Stimulated activated CD8-positive, alpha-beta memory T cell treated with anti-CD3 and anti-CD28 coated beads, Interleukin-4, amount 100 ng/mL, for 4 hours (primary cell): ENCODE results near the gene PCGF3.
"Not testable (repeated sequence)": the region's sequence is repeated elsewhere in the genome, so short reads cannot be mapped to it uniquely, and the experiment has no call there.

Source experiments
- DNase-seq, 2 donors: peaks; one replicate each; pipeline ENCODE4 v3.0.0-alpha.2; 2020; ENCODE audit warnings: low read depth in 2 of 2, low spot score in 1 of 2

Gene PCGF3

DNA sequence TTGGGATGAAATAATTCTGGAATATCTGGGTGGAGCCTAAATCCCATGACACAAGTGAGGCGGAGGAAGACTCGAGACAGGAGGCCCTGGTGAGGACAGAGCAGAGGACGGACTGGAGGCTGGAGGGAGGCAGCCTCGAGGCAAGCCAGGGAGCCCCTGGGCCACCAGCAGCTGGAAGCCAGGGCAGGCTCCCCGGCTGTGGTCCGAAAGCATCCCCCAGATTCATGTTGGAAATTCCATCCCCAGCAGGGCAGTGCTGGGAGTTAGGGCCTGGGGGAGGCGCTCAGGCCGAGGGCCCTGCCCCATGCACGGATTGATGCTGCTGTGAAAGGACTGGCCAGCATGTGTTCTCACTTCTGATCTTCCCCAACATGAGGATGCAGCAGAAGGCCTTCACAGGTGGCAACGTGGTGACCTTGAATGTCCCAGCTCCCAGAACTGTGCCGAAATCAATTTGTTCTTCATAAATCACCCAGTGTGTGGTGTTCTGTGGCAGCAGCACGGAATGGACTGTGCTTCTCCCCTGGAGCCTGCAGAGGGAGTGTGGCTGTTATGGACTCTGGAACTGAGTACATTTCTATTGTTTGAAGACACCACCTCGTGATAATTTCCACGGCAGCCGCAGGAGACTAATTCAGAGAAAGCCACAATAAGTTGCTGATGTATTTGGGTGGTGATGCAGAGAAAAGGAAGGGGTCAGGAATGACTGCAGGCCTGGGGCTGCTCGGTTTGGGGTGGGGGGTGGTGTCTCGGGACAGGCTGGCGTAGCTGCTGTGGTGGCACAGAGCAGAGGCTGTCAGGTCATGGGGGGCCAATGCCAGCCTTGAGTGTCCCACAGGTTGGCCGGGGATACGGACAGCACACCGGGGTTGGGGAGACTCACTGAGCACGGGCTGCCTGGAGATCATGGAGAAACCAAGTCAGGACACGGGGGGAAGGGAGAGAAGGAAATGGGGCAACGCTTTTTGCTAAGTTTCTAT lies 56.9 kb downstream of the PCGF3 start:
- no peak for DNase-seq

DNA sequence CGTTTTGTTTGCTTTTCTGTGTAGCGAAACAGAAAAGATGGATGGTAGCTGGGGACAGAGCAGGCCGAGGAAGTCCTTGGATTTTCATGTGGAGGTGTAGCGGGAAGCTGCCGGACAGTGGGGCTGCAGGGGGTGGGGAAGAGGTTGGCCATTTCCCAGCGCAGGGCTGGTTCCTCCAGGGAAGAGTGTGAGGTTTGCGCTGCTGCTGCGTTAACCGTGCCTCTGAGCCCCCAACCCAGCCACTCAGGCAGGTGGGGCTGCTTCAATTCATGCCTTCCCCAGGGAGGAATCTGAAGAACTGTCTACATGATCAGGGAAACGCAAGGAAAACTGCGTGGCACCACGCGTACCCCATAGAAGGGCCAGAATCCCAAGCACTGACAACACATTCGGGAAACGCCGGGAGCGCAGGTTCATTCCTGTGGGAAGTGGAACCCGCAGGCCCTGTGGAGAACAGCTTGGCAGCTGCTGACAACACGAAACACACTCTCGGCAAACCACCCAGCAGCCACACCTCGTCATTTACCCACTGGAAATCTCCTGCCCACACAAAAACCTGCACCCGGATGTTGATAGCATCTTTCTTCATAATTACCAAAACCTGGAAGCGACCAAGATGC lies 57.7 kb downstream of the PCGF3 start:
- DNase-seq, result no peak

DNA sequence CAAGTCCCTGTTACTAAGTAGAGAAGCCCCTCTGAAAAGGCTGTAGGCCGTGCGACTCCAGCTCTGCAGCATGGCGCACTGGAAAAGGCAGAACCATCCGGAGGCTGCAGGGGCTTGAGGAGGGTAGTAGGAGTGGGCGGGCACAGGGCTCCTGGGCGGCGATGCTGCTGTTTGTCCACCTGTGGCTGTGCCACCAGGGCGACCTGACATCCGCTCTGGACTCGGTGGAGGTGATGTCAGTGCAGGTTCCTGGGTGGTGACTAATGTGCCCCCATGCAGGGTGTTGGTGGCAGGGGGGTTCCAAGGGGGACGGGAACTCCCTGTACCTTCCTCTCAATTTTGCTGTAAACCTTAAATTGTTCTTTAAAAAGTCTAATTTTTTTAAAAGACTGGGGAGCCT lies 58.3 kb downstream of the PCGF3 start:
- no peak for DNase-seq

DNA sequence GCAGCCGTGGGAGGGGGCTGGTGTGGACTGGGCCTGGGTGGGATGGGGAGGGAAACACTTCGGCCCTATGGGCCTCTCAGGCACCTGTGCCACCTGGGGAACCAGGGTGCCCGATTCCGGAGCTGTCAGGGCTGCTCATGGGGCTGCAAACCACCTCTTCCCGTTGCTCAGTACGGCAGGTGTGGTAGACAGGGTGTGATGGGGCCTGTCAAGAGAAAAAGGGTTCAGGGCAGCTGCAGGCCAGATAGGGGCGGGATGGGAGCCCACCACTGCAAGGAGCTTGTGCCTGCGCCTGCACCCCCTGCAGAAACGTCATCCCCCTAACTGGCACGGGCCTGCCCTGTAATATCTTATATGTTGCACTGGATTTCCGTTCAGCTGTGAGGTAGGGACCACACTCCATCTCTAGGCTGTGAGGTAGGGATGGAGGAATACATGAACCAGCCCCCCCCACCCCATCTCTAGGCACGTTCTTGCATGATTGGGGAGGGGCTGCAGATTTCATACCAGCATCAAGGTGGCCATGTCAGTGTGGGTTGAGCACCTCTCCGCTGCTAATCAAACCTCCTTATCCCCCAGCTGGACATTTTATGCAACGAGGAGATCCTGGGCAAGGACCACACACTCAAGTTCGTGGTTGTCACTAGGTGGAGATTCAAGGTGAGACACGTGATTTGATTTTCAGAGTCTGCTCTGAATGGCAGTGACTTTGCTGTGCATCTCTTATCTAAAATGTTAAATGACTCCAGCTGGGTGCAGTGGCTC lies 59.0 kb downstream of the PCGF3 start:
- DNase-seq, result no peak

DNA sequence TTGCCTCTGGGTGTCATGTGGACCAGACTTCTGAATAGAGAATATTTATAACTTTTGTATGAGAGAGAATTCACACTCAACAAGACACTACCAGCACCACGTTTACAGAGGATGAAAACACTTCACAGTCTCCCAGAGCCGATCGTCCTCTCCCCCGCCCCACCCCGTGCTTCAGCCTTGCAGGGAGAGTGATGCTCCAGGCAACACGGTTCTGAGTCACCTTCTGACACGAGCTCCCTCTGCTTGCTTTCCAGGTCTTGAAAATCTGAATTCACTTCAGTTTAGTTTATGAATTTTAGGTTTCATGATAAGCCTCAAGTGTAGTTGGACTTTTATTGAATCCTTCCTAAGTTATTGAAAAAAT lies 60.5 kb downstream of the PCGF3 start:
- no peak for DNase-seq

DNA sequence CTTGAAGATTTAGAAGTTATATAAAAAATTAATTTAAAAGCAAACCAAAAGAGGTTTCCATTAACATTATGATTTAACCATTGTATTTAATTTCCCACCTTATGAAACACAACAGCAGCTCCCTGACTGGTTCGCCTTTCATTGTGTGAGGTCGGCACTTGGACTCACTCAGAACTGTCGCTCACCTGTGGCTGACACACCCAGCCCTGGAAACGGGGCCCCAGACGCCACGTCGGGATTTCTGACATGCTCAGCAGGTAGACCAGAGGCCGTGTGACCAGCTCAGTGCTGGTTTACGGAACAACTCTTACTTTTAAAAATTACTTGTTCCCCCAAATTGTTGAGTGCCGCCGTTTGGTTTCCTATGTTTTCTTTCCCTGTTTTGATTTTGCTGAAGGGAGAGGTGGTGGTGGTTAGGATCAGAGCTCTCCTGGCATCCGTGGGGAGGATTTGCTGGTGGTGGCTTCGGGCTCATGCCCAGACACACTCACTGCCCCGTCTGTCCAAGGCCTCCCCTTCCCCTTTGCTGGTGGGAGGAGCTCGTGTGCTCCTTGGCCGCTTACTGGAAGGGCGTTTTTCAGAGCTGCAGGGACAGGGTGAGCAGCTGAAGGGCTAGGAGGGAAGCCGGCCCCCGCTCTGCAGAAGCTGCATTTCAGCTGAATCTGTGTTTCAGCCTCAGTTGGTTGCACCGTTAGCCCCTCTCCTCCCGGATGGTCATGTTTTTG lies 61.1 kb downstream of the PCGF3 start:
- DNase-seq, result no peak

DNA sequence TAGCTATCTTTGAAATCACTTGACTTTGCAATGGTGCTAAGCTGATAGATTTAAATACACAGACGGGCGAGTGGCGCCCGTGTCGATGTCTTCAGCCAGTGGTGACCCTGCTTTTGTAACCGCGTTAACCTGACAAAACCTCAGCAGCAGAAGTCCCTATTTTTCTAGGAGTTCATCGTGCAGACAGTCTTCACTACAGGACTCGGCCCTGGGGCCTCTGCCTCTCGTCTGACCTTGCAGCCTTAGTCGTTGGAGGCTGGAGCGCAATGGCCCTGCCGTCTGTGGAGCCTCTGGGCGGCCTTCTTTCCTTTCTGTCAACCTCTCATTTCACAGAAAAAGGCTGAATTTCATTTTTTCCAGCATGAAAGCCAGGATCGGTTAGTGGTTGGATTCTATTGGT lies 62.4 kb downstream of the PCGF3 start:
- no peak for DNase-seq

DNA sequence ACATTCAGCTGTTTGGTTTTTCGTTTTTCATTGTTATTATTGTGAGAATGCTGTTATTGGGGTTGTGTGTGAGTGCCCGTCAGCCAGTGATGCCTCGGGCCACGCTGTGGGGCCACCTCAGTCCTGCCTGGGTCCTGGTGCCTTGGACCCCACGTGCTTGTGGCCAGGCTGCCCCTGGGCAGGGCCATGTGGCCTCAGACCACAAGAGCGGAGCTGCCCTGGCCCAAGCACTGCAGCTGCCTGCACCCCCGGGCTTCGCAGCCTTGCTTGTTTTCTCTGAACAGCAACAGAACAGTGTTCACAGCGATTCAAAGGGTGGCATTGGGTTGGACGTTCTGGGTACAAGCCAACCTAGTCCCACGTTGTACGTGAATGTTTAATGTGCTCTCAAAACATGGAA lies 63.4 kb downstream of the PCGF3 start:
- DNase-seq, result no peak

DNA sequence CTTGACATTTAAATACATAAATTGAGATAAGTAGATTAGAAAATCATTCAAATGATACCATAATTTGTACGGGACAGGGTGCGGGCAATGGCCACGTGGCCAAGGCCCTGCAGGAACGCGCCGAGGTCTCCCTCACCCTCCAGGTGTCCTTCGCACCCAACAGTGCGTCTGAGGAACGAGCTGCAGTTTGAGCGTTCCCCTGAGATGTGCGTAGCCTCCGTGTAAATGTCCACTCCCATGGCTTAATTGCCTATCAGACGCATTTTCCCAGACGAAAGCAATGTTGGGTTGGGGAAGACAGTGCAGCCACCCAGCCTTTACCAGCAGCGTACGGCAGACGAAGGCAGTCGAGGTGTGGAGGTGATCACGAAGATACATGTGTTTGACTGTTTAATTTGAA lies 63.9 kb downstream of the PCGF3 start:
- DNase-seq, result no peak

DNA sequence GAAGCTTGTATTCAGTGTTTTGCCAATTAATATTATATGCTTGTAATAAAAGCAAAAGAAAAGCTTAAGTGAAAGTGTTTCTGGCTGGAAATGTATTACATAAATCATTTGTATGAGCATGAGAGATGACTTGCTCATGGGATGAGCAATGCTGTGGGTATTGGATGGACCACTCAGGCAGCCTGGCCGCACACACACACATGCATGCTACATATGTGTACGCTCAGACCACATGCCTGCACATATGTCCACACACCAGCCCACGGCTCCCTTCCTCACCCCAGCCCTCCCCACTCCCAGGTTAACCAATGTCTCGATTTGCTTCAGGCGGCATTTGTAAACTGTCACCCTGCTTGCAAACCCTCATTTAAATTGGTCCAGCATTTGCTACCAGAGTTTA lies 64.4 kb downstream of the PCGF3 start:
- no peak for DNase-seq

DNA sequence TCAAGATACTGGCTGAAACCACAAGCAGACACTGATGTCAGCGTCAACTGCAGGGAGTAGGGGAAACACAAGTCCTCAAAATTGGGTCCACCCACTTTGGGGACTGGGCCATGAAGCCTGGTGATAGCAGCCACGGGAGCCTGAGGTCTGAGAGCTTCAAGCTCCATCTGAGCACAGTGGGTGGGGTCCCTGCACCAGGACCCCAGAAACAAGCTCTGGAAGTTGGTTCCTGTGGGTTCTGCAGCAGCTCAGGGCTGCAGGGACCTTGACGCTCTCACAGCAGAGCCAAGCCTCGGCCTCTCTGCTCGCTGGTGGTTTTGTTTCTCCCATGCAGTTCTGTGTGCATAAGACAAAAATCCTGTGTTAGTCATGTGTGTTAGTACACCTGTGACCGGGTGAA lies 65.8 kb downstream of the PCGF3 start:
- no peak for DNase-seq

DNA sequence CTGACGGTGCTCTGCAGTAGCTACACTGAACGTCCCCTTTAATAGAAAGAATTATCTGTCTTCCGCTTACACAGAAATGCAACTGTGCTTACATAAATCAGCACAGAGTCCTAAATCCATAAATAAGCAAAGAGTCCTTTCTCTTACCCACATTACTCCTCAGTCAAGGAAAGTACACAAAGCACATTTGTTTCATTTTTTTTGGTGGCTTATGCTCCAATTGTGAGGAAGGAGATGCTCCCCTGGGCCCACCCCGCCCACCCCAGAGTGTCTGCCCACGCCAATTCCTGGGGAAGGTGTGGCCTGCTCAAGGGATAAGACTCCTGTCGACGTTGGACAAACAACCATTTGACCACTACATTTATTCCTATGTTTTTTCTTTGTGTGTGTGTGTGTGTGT lies 66.5 kb downstream of the PCGF3 start:
- no peak for DNase-seq

DNA sequence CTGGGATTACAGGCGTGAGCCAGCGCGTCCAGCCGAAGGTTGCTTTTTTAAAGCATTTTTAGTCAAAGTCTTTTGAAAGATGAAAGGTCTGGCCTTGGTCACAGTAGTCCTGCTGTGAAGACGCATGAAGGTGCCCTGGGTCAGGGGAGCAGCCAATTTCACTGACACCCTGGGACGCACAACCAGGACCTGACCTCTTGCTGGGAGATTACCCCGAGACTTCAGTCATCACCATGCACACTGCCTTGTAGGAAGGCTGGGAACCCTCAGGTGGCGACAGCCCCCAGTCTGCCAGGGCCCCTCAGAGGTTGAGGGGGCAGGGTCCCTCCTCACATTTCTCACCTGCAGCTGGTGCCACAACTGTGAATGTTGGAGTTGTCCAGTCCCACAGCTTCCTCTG lies 67.1 kb downstream of the PCGF3 start:
- DNase-seq, result no peak

DNA sequence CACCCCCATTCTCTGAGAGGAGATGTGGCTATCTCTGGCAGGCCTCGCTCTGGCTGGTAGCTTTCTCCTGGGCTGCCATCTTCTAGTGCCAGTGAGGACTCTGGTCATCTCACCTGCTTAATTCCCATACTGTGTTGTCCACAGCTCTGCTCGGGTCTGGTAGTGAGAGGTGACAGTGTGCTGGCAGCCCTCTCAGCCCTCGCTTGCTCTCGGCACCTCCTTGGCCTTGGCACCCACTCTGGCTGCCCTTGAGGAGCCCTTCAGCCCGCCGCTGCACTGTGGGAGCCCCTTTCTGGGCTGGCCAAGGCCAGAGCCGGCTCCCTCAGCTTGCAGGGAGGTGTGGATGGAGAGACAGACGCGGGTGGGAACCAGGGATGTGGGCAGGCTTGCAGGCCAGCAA lies 67.6 kb downstream of the PCGF3 start:
- DNase-seq, result no peak

DNA sequence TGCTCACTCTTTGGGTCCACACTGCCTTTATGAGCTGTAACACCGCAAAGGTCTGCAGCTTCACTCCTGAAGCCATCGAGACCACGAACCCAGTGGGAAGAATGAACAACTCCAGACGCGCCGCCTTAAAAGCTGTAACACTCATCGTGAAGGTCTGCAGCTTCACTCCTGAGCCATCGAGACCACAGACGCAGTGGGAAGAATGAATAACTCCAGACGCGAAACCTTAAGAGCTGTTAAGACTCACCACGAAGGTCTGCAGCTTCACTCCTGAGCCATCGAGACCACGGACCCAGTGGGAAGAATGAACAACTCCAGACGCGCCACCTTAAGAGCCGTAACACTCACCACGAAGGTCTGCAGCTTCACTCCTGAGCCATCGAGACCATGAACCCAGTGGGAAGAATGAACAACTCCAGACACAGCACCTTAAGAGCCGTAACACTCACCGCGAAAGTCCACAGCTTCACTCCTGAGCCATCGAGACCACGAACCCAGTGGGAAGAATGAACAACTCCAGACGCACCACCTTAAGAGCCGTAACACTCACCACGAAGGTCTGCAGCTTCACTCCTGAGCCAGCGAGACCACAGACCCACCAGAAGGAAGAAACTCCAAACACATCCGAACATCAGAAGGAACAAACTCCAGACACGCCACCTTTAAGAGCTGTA lies 68.9 kb downstream of the PCGF3 start:
- DNase-seq, result not testable (repeated sequence)

DNA sequence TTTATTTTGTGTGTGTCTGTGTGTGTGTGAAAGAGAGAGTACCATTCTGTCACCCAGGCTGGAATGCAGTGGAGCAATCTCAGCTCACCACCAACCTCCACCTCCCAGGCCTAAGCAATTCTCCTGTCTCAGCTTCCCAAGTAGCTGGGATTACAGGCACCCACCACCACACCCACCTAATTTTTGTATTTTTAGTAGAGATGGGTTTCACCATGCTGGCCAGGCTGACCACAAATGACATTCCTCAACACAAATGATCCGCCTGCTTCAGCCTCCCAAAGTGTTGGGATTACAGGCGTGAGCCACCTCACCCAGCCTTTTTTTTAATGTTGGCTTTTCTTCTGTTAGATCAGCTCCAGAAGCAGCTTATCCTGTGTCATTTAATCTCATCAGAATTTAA lies 69.9 kb downstream of the PCGF3 start:
- DNase-seq, result not testable (repeated sequence)

DNA sequence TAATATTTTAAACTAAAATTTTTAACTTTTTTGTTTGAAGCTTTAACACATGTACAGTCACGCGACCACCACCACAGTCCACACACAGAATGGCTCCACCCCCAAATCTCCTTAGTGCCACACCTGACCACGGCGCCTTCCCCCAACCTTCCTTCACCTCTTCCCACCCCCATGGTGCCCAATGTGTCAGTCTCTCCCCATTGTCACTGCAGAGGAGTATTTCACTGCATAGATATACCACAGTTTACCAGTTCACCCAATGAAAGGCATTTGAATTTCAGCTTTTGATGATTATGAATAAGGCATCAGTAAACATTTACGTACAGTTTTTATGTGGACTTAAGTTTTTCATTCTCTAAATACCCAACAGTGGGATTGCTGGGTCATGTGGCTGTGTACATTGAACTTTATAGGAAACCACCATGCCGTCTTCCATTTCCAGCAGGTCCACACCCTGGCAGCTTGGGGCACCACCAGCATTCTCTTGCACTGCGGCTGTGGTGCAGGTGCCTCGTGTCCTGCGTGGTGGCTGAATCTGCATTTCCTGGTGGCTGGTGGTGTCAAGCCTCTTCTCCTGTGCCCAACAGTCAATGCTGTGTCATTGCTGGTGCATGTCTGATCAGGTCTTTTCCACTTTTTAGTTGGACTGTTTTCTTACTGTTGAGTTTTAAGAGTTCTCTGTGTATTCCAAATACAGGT lies 71.3 kb downstream of the PCGF3 start:
- DNase-seq, result no peak

DNA sequence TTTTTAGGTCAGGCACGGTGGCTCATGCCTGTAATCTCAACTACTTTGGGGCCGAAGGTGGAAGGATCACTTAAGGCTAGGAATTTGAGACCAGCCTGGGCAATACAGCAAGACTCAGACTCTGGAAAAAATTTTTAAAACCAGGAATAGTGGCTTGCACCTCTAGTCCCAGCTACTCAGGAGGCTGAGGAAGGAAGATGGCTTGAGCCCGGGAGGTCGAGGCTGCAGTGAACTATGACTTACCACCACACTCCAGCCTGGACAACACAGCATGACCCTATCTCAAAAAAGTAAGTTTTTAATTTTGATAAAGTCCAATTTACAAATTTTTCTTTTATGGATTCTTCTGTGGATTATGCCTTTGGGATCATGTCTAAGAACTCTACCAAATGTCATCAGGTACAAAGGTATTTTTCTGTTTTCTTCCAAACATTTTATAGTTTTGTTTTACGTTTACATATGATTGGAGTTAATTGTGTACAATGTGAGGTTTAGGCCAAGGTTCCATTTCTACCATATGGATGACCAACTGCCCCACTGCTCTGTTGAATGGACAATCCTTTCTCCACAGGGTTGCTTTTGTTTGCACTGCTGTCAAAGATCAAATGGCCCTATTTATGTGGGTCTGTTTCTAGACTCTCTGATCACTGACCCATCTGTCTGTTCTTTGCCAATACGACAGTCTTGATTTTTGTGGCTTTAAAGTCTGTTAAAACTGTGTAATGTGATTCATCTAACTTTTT lies 72.1 kb downstream of the PCGF3 start:
- DNase-seq, result no peak

DNA sequence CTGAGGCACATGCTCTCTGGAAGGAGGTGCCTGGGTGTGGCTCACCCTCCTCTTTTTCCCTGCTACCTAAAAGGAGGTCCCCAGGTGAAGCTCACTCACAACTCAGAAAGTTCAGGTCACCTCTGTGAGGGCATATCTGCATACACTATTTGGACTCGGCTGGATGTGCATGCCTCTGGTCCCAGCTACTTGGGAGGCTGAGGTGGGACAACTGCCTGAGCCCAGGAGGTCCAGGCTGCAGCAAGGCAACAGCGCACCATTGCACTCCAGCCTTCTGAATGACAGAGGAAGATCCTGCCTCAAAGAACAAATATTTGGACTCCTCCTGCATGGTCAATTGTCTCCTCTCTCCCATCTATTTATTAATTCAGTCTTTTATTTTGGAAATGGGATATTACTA lies 73.9 kb downstream of the PCGF3 start:
- no peak for DNase-seq
